K562 (cell line): ENCODE results near the gene ITK. TPM values are rescaled to one million over a fixed set of nuclear protein-coding genes. Genes with fewer than 3 reads are reported as not detected.

Source experiments
- ATAC-seq: fragments of 200-7000 bp; cut with Tn5 transposase; 3 replicates; pipeline ENCODE4 v1.9.1; 2020; ENCODE audit warnings: moderate library complexity
- BruUV-seq: library from RNA; stranded (reverse); fragments of 400-500 nt; replicated peaks from 2 replicates; lab custom pipeline; 2021; lab: Mats Ljungman, UMichigan
- CTCF ChIA-PET: fragments of 300-600 bp; formaldehyde crosslinking; extraction: SDS; loops from one replicate; lab custom pipeline; 2021; ENCODE audit warnings: low intra/inter-chr PET ratio; lab: Yijun Ruan, JAX
- POLR2A ChIA-PET: fragments of 300-600, 350-650 bp; sonication (Branson Sonifier 250); formaldehyde crosslinking; extraction: SDS; loops from one replicate; lab custom pipeline; 2021; ENCODE audit warnings: antibody characterized with exemption, inconsistent platforms; lab: Yijun Ruan, JAX
- DNase-seq, 4 experiments: peaks; one replicate each; pipeline versions ENCODE4 v3.0.0 to v3.0.0-alpha.2; 2011 to 2018; ENCODE audit warnings: low spot score in 3 of 4, mixed read lengths in 3 of 4; ENCODE audit errors: extremely low read depth in 1 of 4
- FAIRE-seq: peaks from 2 replicates; lab custom pipeline; 2011; peaks lifted over from hg19 to GRCh38; lab: Jason Lieb, UNC
- H2AFZ ChIP-seq: 2 replicates; pipeline ENCODE4 v1.6.0; 2011; ENCODE audit warnings: low read depth, low read length, control low read depth, inconsistent platforms
- H3K27ac ChIP-seq: fragments of 200-600 bp; 3 replicates; pipeline ENCODE4 v1.8.0; 2011; ENCODE audit warnings: low read depth, mild to moderate bottlenecking, control low read depth, inconsistent platforms, low read length, moderate library complexity, mixed read lengths; ENCODE audit errors: extremely low read depth
- H3K27me3 ChIP-seq, 2 experiments: fragments of 300-600 bp in 1 of 2; 2 replicates in 1 of 2; 3 replicates in 1 of 2; pipeline versions ENCODE4 v1.6.0 to v1.8.0; 2011; ENCODE audit warnings: inconsistent platforms in 2 of 2, low read length in 2 of 2, mild to moderate bottlenecking in 1 of 2, mixed read lengths in 1 of 2, moderate library complexity in 1 of 2; ENCODE audit not compliant: control insufficient read depth in 2 of 2, insufficient read depth in 2 of 2
- H3K36me3 ChIP-seq: fragments of 300-600 bp; 3 replicates; pipeline ENCODE4 v1.8.0; 2011; ENCODE audit warnings: mild to moderate bottlenecking, low read length, inconsistent platforms; ENCODE audit not compliant: control insufficient read depth, insufficient read depth
- H3K4me1 ChIP-seq, 2 experiments: fragments of 200-600 bp in 1 of 2; replicated peaks in 1 of 2; 2 replicates in 1 of 2; 3 replicates in 1 of 2; pipeline versions ENCODE4 v1.5.1 to v1.8.0; 2011; ENCODE audit warnings: inconsistent platforms in 2 of 2, low read length in 2 of 2, mild to moderate bottlenecking in 1 of 2, mixed read lengths in 1 of 2, moderate library complexity in 1 of 2; ENCODE audit not compliant: control insufficient read depth in 2 of 2, insufficient read depth in 2 of 2
- H3K4me2 ChIP-seq: 2 replicates; pipeline ENCODE4 v1.6.1; 2011; ENCODE audit warnings: low read length, control low read depth, inconsistent platforms, mixed read lengths; ENCODE audit not compliant: insufficient read depth
- H3K4me3 ChIP-seq: fragments of 200-600 bp; sonication (generic), shearing (Covaris generic); 2 replicates; pipeline ENCODE4 v1.5.1; 2016; ENCODE audit warnings: control low read depth, inconsistent platforms
- H3K79me2 ChIP-seq: fragments of 200-600 bp; 3 replicates; pipeline ENCODE4 v1.8.0; 2011; ENCODE audit warnings: low read length, inconsistent platforms; ENCODE audit not compliant: control insufficient read depth, insufficient read depth
- H3K9ac ChIP-seq, 2 experiments: 2 replicates each; pipeline versions ENCODE4 v1.6.0 to v1.6.1; 2011; ENCODE audit warnings: low read depth in 2 of 2, low read length in 2 of 2, control low read depth in 1 of 2, inconsistent platforms in 1 of 2, mild to moderate bottlenecking in 1 of 2, mixed read lengths in 1 of 2; ENCODE audit not compliant: insufficient read depth in 1 of 2
- H3K9me1 ChIP-seq: one replicate; pipeline ENCODE4 v1.6.0; 2011; ENCODE audit warnings: inconsistent platforms, mild to moderate bottlenecking, low read length, moderate library complexity; ENCODE audit not compliant: control insufficient read depth, insufficient read depth
- H3K9me3 ChIP-seq: replicated peaks from 2 replicates; pipeline ENCODE4 v1.5.1; 2011; ENCODE audit warnings: low read depth, low read length, inconsistent platforms; ENCODE audit not compliant: control insufficient read depth, insufficient read depth
- H4K20me1 ChIP-seq: replicated peaks from 2 replicates; pipeline ENCODE4 v1.6.1; 2011; ENCODE audit warnings: low read length, inconsistent platforms, mixed read lengths; ENCODE audit not compliant: control insufficient read depth, insufficient read depth
- CLOCK ChIP-seq: fragments of 250-450 bp; sonication (Bioruptor Pico); IDR thresholded peaks from 2 replicates; pipeline ENCODE4 v1.4.0; 2020; ENCODE audit warnings: mild to moderate bottlenecking, moderate library complexity, borderline replicate concordance
- CREBBP ChIP-seq: IDR thresholded peaks from one replicate; pipeline ENCODE4 v1.6.1; 2012; ENCODE audit warnings: low read depth, mild to moderate bottlenecking, control low read depth, inconsistent platforms, low read length
- FOXP1 ChIP-seq: sonication (generic); formaldehyde crosslinking; IDR thresholded peaks from 2 replicates; pipeline ENCODE4 v1.8.0; 2022; ENCODE audit warnings: mild to moderate bottlenecking, missing genetic modification reagents
- HDAC8 ChIP-seq: fragments of 450-650 bp; IDR thresholded peaks from 2 replicates; pipeline ENCODE4 v1.6.1; 2016; ENCODE audit warnings: mild to moderate bottlenecking, missing genetic modification characterization, moderate library complexity, missing compliant biosample characterization
- IRF2 ChIP-seq: sonication (generic); formaldehyde crosslinking; IDR thresholded peaks from 2 replicates; pipeline ENCODE4 v1.8.1; 2022; ENCODE audit warnings: mild to moderate bottlenecking, missing genetic modification reagents
- NR4A1 ChIP-seq, 2 experiments: fragments of 250-450 bp in 1 of 2; fragments of 450-650 bp in 1 of 2; sonication (Bioruptor Pico) in 1 of 2; IDR thresholded peaks; 2 replicates each; pipeline versions ENCODE4 v1.4.0 to v1.6.1; 2016 to 2020; ENCODE audit warnings: mild to moderate bottlenecking in 2 of 2, missing compliant biosample characterization in 1 of 2, missing genetic modification characterization in 1 of 2, moderate library complexity in 1 of 2
- PHF20 ChIP-seq: fragments of 450-650 bp; IDR thresholded peaks from 2 replicates; pipeline ENCODE4 v1.6.1; 2018; ENCODE audit not compliant: partially characterized antibody
- POLR2B ChIP-seq: fragments of 450-650 bp; IDR thresholded peaks from 2 replicates; pipeline ENCODE4 v1.6.1; 2018; ENCODE audit warnings: low read depth; ENCODE audit not compliant: partially characterized antibody
- SIN3A ChIP-seq, 2 experiments: fragments of 150-350 bp in 1 of 2; IDR thresholded peaks; 2 replicates each; pipeline ENCODE4 v1.6.1; 2011 to 2016; ENCODE audit warnings: borderline replicate concordance in 2 of 2, low read depth in 2 of 2, low read length in 2 of 2, mild to moderate bottlenecking in 2 of 2, moderate library complexity in 2 of 2; ENCODE audit not compliant: control insufficient read depth in 1 of 2
- TAF1 ChIP-seq: IDR thresholded peaks from 2 replicates; pipeline ENCODE4 v1.6.1; 2011; ENCODE audit warnings: mild to moderate bottlenecking, low read length, moderate library complexity; ENCODE audit not compliant: insufficient read depth, control insufficient read depth, severe bottlenecking; ENCODE audit errors: extremely low read depth
- ZC3H8 ChIP-seq: fragments of 450-650 bp; IDR thresholded peaks from 2 replicates; pipeline ENCODE4 v1.6.1; 2017
- ZFP1 ChIP-seq: fragments of 450-650 bp; formaldehyde crosslinking; IDR thresholded peaks from 2 replicates; pipeline ENCODE4 v1.4.0; 2020; ENCODE audit warnings: mild to moderate bottlenecking, mixed read lengths
- ZNF436 ChIP-seq: fragments of 250-450, 450-650 bp; sonication (Bioruptor Pico); formaldehyde crosslinking; IDR thresholded peaks from 2 replicates; pipeline ENCODE4 v1.7.0; 2020; ENCODE audit warnings: mild to moderate bottlenecking
- WGBS: fragments of 100-300 bp; shearing (Covaris generic); methylation state at CpG from one replicate; pipeline ENCODE4 v1.1.6; 2016; ENCODE audit warnings: low coverage, mixed read lengths; ENCODE audit not compliant: insufficient coverage; ENCODE audit errors: missing lambda C conversion rate; 5-methylcytosine and 5-hydroxymethylcytosine counted together
- in situ Hi-C: fragments of 300-500 bp; cut with MboI; formaldehyde crosslinking; loops from 4 replicates; pipeline ENCODE4 v1.15.0; 2018; ENCODE audit warnings: inconsistent platforms, mixed read lengths
- intact Hi-C: fragments of 100-400 bp; cut with micrococcal nuclease; formaldehyde crosslinking; loops from 2 replicates; pipeline ENCODE4 v1.14.2; 2022
- polyA plus RNA-seq, 8 experiments: library from polyadenylated mRNA; depleted of rRNA in 4 of 8; stranded (reverse) in 5 of 8; unstranded in 3 of 8; fragments of >200 nt; fragmentation: Nextera tagmentation in 2 of 8; fragmentation: Illumina TruSeq in 1 of 8; extraction: Ambion mirVana in 2 of 8; extraction: Trizol in 1 of 8; gene quantifications; 2 replicates each; pipeline versions ENCODE4 v1.2.1 to v1.2.3, GENCODE V29; 2011 to 2014; ENCODE audit warnings: inconsistent platforms in 1 of 8, missing spikeins in 1 of 8
- total RNA-seq, 7 experiments: library from RNA; depleted of rRNA in 6 of 7; stranded (reverse); fragments of >200 nt in 6 of 7; fragmentation: Illumina TruSeq in 2 of 7; extraction: Trizol in 2 of 7; gene quantifications; 2 replicates each; pipeline versions ENCODE4 v1.2.1 to v1.2.3, GENCODE V29; 2011 to 2021; ENCODE audit warnings: low replicate concordance in 1 of 7

ITK gene
- total and polyA plus RNA-seq, 9 of the 15 experiments (the other 6 are each of a cell fraction or from before 2014, with no cell fraction given): 0.04 to 0.75 TPM; not detected in 7

DNA sequence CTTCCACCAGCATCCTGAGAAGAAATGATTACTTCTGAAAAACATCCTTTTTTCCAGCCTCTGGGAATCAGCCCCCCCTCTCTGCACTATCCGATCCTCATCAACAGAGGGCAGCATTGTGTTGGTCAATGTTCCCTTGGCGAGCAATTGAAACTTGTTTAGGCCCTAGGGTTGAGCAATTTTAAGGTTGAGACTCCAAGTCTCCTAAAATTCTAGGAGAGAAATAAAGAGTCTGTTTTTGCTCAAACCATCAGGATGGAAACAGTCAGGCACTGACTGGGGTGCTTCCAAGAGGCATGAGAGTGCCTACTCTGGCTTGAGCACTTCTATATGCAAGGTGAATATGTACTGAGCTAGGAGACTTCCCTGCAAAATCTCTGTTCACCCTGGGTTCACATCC, 72.9 kb downstream of the ITK start:
- Histone ChIP-seq H2AFZ (no peak overlapping the region), H3K9ac (no peak overlapping the region), H4K20me1 (no peaks in the 10 kb centered on the region), H3K4me3 (no peak overlapping the region), H3K79me2 (no peaks in the 10 kb centered on the region), H3K9me3 (no peaks in the 10 kb centered on the region), H3K9me1 (no peaks in the 10 kb centered on the region), H3K4me2 (no peak overlapping the region), H3K36me3 (no peaks in the 10 kb centered on the region), H3K27ac (no peak overlapping the region), H3K27me3 (peaks cover 0 to 5% of the 10 kb centered on the region in 2 experiments; a peak in 1 of 5 replicates), H3K4me1 (no peaks in the 10 kb centered on the region)
- BruUV-seq: no TSS peak
- intact Hi-C loops (loop anchor here (1.0 to 5.0 kb wide), 3 partner anchors 59 to 224 kb away; no protein-coding TSS in a partner anchor), in situ Hi-C loops (no loop called here)
- ChIA-PET POLR2A (no interaction called here), CTCF (interaction anchor here (0.7 to 2.1 kb wide), 4 partner anchors 56 to 490 kb away, joined by 3 to 26 read pairs (median 6); partner anchors contain the start of gene LSM11)
- FAIRE-seq: peak; percentile 82
- WGBS: 0% methylated on average over 2 of the region's 2 CpGs
- DNase-seq: peak; percentile 41 to 66 (median 59)
- peak; percentile 87 for ATAC-seq
- TF ChIP-seq SIN3A (IDR thresholded peaks at IDR 0.05; ENCODE audit: borderline replicate concordance in 2 of 2, control insufficient read depth in 1 of 2, low read depth in 2 of 2, low read length in 2 of 2) (no peak), CLOCK (no peak), ZFP1 (CRISPR knock-in tag) (no peak), FOXP1 (CRISPR knock-in tag) (no peak), IRF2 (no peak), POLR2B (no peak), HDAC8 (no peak), CREBBP (no peak), ZC3H8 (no peak), NR4A1 (CRISPR knock-in tag; IDR thresholded peaks at IDR 0.05) (no peak), NR4A1 (tag; IDR thresholded peaks at IDR 0.05) (no peak), ZNF436 (CRISPR knock-in tag) (no peak), TAF1 (no peak), PHF20 (no peak)
